GM13976 (cell line): ENCODE data around the gene FBXW2.

Experiments used
- DNase-seq: peaks from one replicate; pipeline ENCODE4 v3.0.0; 2012; ENCODE audit warnings: low spot score
- in situ Hi-C: fragments of 300-500 bp; cut with MboI; formaldehyde crosslinking; loops from one replicate; pipeline ENCODE4 v1.12.0; 2022; ENCODE audit warnings: low sequenced_read_pairs, mixed read lengths, inconsistent platforms; ENCODE audit not compliant: unreplicated experiment
- TF ChIP-seq, protein P1 (sequence below): IDR thresholded peaks from 2 replicates; pipeline ENCODE4 v1.5.1; 2012; ENCODE audit warnings: borderline replicate concordance, mild to moderate bottlenecking; ENCODE audit not compliant: insufficient read depth; ENCODE audit errors: extremely low read depth, missing control alignments, control extremely low read depth

The FBXW2 gene

DNA sequence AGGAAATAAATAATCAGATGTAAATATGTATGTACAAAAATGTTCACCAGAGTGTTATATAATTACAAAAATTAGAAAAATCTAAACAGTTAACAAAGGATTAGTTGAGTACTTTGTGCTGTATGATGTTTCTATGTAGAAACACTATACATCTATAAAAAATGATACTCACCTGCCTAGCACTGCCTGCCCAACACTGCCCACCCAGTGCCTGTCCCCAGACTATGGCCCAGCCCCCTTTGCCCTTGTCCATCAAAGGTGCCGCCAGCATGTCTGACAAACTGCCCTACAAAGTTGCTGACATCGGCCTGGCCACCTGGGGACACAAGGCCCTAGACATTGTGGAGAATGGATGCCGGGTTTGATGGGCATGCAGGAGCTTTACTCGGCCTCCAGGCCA, 72.8 kb downstream of the FBXW2 start:
- TF ChIP-seq, protein P1, sequence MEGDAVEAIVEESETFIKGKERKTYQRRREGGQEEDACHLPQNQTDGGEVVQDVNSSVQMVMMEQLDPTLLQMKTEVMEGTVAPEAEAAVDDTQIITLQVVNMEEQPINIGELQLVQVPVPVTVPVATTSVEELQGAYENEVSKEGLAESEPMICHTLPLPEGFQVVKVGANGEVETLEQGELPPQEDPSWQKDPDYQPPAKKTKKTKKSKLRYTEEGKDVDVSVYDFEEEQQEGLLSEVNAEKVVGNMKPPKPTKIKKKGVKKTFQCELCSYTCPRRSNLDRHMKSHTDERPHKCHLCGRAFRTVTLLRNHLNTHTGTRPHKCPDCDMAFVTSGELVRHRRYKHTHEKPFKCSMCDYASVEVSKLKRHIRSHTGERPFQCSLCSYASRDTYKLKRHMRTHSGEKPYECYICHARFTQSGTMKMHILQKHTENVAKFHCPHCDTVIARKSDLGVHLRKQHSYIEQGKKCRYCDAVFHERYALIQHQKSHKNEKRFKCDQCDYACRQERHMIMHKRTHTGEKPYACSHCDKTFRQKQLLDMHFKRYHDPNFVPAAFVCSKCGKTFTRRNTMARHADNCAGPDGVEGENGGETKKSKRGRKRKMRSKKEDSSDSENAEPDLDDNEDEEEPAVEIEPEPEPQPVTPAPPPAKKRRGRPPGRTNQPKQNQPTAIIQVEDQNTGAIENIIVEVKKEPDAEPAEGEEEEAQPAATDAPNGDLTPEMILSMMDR, result no peak
- no peak for DNase-seq
- in situ Hi-C loops, result no loop called here

DNA sequence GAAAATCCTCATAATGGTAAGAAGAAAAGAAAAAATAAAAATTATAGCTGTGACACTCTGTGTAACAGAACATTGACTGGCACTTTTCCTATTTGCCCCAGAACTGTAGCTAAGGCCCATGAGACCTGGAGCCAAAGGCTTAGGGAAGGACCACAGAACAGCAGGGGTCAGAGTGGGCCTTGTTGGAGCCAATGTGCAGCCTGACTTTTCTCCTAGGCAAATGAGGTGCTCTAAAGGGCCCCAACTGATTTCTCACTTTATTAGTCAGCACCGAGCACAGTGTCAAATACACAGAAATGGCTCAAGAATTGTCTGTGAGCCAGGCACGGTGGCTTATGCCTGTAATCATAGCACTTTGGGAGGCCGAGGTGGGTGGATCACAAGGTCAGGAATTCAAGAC, 74.9 kb downstream of the FBXW2 start:
- TF ChIP-seq, protein P1, result no peak
- in situ Hi-C loops, result no loop called here
- no peak for DNase-seq

DNA sequence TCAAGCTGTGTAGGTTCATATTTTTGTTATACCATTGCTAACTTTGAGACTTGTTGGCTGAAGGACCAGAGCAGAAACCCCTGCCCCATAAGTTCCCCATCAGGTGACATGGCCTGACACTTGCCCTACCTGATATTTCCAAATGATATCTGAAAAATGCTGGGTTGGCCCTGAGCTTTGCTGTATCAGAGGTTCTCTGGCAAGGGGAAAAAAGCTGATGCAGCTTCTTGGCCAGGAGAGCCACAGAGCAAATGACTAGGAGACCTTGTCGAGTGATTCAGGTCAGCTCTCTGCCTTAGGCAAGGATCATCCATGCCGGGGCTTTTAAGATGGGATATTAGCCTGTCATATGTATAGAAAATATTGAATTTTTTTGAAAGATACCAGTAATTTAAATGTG, 76.0 kb downstream of the FBXW2 start:
- in situ Hi-C loops, result no loop called here
- TF ChIP-seq, protein P1, result no peak
- DNase-seq, result no peak

DNA sequence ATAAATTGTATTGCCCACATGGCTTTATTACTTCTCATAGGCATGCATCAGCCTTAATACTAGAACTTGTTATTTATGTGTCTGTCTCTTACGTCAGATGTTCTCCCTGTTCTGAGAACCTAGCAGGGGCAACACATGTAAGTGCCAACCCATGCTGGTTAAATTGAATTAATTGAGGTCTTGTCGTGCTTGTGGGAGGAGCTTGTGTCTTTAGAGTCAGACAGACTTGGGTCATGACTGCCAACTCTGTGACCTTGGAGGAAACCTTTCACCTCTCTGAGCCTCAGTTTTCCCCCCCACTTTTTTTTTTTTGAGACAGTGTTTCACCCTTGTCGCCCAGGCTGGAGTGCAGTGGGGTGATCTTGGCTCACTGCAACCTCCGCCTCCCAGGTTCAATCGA, 76.7 kb downstream of the FBXW2 start:
- TF ChIP-seq, protein P1, result no peak
- in situ Hi-C loops, result no loop called here
- no peak for DNase-seq

DNA sequence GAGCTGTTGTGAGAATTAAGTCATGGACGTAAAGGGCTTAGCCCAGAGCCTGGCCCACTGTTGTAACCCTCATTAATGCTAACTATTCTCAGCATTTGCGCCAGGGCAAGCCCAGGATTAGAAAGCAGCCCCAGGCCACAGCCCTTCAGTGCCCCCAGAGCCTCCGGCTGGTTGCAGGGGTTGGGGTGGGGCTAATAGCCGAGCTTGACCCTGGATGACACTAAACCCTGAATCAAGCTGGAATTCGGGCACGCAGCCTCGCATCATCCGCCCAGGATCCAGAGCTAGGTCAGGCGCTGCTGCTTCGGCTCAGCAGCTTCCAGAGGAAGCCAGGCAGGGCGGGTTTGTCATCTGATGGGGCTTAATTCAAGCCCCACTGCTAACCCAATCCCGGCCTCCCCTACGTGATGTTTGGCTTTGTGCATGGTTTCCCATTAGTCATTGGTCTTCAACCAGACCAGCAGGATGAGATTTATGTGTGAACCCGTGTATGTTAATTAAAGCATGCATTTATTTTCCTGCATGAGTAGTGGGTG, 77.8 kb downstream of the FBXW2 start:
- TF ChIP-seq, protein P1, result no peak
- DNase-seq, result no peak
- in situ Hi-C loops, result no loop called here

DNA sequence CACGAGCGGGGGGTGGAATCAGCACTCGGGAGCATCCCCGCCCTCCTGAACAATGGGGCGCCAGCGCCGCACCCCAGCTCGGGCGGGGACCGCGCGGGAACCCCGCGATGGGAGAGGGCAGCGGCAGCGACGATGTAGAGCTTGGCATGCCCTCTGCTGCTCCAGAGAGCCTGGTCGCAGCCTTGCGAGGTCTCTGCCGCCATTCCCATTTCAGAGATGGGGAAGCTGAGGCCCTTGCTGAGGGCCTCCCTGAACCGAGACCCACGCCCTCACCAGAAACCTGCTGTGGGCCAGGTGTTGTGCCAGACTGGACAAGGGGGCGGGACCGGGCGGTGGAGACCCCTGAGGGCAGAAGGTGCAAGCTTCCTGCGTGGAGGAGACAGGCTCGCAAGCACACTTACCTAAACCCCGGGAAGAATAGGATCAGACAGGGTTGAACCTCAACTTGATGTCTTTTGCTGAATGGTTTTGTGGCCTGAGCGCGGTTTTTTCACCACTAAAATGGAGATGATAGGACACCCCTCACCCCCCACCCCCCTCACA, 78.3 kb downstream of the FBXW2 start:
- TF ChIP-seq, protein P1, result no peak
- in situ Hi-C loops, result no loop called here
- DNase-seq, result no peak
